SH-SY5Y (cell line): ENCODE measurements around the gene GPRC5A.
A peak's percentile ranks its signal among the peaks of the same experiment; 100 is the strongest.

Experiments
- GATA2 ChIP-seq: IDR thresholded peaks from 2 replicates; pipeline ENCODE4 v1.6.1; 2011; ENCODE audit warnings: mild to moderate bottlenecking, low read depth, low read length
- GATA3 ChIP-seq: IDR thresholded peaks from 2 replicates; pipeline ENCODE4 v1.6.1; 2011; ENCODE audit warnings: low read depth, mild to moderate bottlenecking, low read length, moderate library complexity

Gene GPRC5A, protein sequence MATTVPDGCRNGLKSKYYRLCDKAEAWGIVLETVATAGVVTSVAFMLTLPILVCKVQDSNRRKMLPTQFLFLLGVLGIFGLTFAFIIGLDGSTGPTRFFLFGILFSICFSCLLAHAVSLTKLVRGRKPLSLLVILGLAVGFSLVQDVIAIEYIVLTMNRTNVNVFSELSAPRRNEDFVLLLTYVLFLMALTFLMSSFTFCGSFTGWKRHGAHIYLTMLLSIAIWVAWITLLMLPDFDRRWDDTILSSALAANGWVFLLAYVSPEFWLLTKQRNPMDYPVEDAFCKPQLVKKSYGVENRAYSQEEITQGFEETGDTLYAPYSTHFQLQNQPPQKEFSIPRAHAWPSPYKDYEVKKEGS

DNA sequence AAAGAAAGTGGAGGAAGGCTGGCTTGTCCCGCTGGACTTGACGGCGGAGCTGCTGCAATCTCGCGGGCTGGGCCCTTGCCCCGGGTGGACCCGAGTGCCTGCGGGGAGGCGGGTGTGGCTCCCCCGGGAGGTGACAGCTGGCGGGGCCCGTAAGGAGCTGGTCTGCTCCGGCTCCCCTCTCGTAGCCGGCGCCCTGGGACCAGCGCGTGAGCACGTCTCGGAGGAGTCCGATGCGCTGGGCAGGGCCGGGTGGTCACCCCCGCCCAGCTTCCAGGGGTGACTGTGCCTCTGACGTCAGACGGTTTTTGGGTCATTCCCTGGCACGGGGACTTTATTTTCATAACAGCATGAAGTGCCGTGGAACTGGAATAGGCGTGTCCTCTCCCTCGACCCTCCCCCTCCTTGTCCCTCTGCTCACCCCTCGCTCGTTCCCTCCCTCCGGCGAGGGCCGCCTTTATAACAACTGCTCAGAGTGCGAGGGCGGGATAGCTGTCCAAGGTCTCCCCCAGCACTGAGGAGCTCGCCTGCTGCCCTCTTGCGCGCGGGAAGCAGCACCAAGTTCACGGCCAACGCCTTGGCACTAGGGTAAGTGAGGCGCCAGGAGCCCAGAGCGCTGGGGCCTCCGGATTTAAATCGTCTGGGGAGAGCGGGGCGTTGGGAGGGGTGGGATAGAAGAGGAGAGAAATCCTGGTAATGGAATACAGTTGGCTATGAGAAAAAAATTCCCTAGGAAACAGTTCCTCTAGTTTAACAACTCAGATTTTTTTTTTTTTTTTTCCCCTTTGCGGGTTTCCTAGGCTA, at the start of gene GPRC5A:
GPRC5A (plus strand) TSS at position 483 of the 801 bp plus-strand sequence. CDS start 16,688 bp downstream, outside the sequence.
- TF ChIP-seq GATA3 (no peak), GATA2 (no peak)

DNA sequence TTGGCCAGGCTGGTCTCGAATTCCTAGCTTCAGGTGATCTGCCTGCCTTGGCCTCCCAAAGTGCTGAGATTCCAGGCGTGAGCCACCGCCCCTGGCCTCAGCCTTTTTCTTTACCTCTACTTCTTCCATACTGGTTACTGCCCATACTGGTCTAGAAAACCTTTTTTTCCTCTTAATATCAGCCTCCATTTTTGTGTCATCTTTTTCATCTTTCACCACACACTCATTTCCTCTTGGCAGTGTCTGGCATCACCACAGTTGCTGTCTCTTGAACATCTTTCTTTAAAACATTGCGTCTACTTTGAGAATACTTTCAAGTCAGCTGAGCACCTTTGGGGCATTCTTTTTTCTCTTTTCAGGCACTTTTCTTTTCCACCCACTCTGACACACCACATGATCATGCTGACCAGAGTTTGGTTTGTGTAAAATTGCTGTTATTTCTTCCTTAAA, 45.5 kb upstream of the GPRC5A start:
- no peak for TF ChIP-seq GATA3

DNA sequence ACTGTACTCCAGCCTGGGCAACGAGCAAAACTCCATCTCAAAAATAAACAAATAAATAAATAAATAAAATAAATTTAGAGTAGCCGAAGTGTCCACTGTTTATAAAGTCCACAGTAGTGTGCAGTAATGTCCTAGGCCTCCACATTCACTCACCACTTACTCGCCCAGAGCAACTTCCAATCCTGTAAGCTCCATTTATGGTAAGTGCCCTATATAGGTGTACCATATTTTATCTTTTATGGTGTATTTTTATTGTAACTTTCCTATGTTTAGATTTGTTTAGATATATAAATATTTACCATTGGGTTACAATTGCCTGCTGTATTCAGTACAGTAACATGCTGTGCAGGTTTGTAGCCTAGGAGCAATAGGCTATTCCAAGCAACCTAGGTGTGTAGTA, 37.9 kb upstream of the GPRC5A start:
- TF ChIP-seq GATA3 (no peak), GATA2 (no peak)

DNA sequence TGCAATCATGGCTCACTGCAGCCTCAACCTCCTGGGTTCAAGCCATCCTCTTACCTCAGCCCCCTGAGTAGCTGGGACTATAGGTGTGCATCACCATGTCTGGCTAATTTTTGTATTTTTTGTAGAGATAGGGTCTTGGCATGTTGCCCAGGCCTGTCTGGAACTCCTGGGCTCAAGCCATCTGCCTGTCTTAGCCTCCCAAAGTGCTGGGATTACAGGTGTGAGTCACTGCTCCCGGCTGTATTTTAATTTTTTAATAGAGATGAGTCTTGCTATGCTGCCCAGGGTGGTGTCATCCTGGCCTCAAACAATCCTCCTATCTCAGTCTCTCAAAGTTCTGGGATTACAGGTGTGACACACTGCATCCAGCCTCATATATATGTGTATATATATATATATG, 31.7 kb upstream of the GPRC5A start:
- TF ChIP-seq GATA3 (no peak), GATA2 (no peak)

DNA sequence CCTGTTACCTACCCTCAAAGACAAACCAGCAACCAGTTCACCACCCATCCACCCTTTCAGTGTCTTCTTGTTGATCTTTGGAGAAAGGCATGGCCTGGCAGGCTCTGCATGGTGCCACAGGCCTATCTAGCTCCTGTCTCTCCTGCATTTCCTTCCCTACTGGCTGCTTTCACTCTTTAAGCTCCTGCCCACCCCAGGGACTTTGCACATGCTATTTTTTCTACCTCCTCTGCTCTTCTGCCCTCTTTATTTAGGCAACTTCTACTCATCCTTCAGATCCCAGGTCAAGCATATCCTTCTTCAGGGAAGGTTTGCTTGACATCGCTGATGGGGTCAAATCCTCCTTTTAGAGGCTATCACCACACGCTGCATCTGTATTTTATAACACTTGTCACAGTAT, 27.1 kb upstream of the GPRC5A start:
- TF ChIP-seq GATA2 (no peak), GATA3 (no peak)

DNA sequence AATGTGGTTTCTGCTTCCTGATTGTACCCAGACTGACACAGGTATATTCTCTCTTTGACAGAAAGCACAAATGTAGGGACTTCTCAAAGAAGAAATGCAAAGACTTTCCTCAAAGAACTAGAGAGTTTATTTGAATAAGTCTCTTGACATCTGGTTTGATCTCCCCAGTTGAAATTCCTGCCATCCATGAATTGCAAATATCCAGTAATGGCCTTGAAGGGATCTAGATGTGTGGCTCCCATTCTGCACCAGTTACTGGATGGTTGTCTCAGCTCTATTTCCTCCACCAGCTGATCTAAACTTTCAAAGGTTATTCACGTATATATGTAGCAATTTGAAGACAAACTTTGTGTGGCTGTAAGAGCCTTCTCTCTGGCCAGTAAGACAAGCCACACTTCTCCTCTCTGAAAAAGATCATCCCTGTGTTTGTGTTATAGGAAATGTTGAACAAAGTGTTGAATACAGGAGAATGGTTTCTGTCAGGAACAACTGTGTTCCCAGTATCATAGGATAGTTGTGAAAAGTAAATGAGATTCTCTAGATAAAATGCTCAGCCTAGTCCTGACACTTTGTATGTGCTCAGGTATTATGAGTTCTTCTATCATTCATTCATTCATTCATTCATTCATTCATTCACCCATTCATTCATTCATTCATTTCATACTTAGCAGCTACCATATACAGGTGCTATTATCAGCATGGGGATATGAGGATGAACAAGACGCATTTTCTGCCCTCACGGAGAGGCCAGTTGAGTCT, 22.7 kb upstream of the GPRC5A start:
- TF ChIP-seq GATA3 (no peak), GATA2 (no peak)

DNA sequence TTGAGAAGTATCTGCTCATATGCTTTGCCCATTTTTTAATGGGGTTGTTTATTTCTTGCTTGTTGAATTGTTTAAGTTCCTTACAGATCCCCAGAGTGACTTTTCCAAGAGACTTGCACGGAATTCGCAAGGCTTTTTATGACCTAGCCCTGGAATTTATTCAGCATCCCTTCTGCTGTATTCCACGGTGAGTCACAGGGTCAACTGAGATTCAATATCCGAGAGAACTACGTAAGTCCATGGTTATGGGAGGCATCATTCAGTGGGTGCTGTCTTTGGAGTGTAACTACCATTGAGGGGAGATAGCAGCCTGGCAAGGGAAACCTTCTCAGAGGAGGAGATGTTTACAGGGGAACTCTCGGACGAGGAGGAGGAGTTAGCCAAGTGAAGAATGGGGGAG, 20.9 kb upstream of the GPRC5A start:
- TF ChIP-seq GATA3: no peak
- TF ChIP-seq GATA2: no peak

DNA sequence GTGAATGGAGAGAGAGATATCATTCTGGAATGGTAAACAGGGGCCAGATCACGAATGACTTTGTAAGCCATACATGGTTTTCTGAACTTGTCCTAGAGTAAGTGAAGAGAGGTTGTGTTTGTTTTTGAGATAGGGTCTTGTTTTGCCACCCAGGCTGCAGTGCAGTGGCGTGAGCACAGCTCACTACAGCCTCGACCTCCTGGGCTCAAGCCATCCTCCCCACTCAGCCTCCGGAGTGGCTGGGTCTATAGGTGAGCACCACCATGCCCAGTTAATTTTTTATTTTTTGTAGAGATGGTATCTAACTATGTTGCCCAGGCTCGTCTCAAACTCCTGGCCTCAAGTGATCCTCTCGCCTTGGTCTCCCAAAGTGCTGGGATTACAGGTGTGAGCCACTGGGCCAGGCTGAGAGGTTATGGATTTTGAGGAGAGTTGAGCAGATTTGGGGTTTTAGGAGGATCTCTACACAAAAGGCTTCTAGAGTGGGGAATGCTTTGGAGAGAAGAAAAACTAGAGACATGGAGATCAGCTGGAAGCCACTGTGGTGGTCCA, 19.7 kb upstream of the GPRC5A start:
- TF ChIP-seq GATA3: no peak
- TF ChIP-seq GATA2: no peak

DNA sequence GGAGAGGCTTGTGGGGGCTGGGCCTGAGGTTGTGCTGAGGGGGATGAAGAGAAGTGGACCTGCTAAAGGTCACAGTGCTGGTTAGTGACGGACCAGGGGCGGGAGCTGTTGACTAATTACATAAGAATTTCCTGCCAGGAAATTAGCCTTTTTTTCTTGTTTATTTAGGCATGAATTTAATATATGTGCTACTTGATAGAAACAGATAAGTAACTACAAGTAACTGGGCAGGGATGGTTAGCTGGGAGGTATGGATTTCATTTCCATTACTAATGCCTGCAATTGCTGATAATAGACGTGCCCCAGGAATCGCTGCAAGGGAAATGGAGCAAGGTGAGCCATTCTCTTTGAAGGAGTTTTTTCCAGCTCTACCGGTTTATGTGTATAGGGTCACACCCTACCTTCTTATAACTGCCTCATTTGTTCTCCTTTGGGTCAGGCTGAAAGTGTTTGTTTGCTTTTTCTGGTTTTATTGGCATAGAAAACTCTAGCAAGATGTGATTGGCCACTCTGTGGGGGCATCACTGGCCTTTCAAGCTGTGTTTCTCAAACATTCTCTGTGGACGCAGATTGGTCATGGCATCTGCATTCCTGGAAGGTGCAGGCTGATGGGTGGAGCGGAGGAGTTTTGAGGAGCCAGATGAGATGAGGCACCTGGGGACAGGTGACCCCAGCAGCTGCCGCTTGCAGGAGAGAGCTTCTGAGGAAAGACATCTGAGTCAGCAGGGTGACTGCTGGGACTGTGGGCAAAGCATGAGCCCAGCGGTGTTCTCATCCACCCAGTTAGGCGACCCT, 19.0 kb upstream of the GPRC5A start:
- TF ChIP-seq GATA2: no peak
- TF ChIP-seq GATA3: no peak

DNA sequence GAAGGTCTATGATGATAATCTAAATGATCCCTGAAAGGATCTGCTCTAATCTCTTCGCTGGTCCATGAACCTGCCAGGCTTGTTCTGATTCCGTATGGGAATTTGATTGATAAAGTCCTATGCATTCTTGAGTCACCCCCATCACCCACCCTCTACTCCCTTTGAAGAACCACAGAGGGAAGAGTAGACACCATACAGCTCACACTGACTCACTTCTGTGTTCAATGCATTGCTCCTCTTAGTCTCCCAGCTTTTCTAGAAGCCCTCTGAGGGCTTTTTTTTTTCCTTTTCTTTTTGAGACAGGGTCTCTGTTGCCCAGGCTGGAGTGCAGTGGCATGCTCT, 18.5 kb upstream of the GPRC5A start:
- TF ChIP-seq GATA2: no peak
- no peak for TF ChIP-seq GATA3

DNA sequence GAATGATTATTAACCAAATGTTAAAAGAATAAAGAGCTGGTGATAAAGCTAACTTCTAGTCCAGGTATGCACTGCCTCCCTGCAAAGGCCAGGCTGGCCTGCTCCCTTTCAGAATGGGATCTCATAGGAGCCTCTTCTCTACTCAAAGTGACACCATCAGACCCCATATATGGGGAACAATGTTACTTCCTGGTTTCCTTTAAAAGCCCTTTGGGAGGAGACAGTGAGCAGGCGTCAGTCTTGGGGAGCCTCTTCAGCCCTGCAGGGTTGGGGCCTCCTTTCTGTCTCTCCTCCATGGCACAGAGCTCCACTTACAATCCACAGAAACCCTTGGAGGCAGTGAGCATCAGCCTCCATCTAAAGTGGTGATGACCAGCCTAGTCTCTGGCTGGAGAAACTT, 17.3 kb upstream of the GPRC5A start:
- no peak for TF ChIP-seq GATA3
- TF ChIP-seq GATA2: no peak

DNA sequence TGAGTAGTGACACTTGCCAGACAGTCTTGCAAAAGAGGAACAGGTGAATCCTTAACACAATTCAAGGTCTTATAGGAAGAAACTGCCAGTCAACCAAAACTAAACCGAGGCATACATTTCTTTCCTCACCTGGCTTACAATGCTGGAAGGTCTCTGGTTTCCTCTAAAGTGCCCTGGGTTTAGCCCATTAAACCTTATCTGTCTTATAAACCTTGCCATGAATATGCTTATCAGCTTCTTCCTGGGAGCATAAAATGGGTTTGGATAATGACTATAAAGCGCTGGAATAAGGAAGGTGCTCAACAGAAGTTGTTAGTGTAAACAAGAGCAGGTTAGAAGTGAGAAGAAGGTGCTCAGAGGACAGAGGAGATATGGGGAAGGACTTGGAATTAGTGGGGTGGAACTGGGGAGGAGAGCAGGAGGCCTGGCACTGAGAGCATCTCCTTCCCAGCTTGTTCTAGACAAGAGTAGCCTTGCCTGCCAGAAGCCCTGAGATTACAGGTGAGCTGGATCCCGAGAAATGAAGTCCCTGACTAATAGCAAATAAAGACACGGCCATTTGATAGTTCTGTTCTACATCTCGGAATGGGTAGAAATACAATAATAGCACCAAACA, 14.1 kb upstream of the GPRC5A start:
- TF ChIP-seq GATA3 (no peak), GATA2 (no peak)

DNA sequence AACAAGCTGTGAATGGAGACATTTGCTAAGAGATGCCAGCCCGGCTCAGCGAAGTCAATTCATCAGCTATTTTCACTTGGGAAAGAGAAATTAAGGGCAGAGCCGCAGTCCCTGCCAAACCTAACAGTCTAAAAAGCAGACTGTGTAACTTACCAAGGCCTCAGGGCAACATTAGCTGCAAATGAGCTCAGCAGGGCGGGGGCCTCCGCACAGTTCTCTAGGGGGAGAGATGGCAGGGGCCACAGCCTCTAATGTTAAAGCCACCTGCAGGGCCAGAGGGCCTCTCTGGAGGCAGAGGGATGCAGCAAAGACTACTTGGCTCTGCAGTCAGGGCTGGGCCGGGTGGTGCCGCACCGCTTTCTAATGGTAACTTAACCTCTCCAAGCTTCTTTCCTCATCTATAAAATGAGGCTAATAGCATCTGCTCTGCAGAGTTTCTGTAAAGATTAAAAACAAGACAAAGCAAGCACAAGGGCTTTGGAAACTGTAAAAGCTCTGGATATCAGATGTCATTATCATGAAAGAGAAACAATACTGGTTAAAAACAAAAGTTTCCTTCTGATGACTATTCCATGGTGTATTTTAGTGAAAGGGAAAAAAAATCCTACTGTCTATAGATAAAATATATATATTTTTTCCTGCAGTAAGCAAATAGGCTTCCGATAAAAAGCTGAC, 13.4 kb upstream of the GPRC5A start:
- TF ChIP-seq GATA2: 0 out of 2 replicates have a peak, but pooled peaks have one; percentile 30
- TF ChIP-seq GATA3: no peak
